Dendritic cell treated with granulocyte-macrophage colony-stimulating factor and Interleukin-4, amounts not matched to agents 40 ng/mL and 50 ng/mL, for 4 days (primary cell): ENCODE data around the gene SARS1.

ENCODE experiments used
- H3K27ac Mint-ChIP-seq: one replicate; pipeline ENCODE4 v1.8.0; 2022; ENCODE audit warnings: mild to moderate bottlenecking, mixed read lengths
- H3K27me3 Mint-ChIP-seq: one replicate; pipeline ENCODE4 v1.8.0; 2022; ENCODE audit warnings: mild to moderate bottlenecking, mixed read lengths
- H3K36me3 Mint-ChIP-seq: one replicate; pipeline ENCODE4 v1.8.0; 2022; ENCODE audit warnings: low read depth, mixed read lengths
- H3K4me1 Mint-ChIP-seq: one replicate; pipeline ENCODE4 v1.8.0; 2022; ENCODE audit warnings: low read depth, mixed read lengths
- H3K4me3 Mint-ChIP-seq: one replicate; pipeline ENCODE4 v1.8.0; 2022; ENCODE audit warnings: mild to moderate bottlenecking, moderate library complexity, mixed read lengths
- H3K9me3 Mint-ChIP-seq: one replicate; pipeline ENCODE4 v1.8.0; 2022; ENCODE audit warnings: mixed read lengths
- intact Hi-C: fragments of 100-400 bp; cut with micrococcal nuclease; formaldehyde crosslinking; loops from one replicate; pipeline ENCODE4 v1.15.0; 2022

SARS1 gene

DNA sequence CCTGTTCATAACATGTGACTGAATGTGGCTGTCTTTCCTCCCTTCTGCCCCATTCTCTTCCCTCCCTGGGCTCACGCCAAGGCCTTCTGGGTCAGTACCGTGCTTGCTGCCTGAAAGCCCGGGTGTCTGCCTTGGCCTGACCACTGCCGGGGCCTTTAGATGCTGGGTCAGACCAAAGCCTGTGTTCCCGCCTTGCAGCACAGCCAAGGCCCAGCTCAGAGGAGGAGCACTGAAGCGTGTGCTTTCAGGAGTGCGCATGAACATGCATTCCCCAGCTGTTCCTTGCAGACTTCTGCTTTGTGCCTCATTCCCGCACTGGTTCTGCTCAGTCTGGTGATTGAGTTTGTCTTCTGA lies 27.0 kb upstream of the SARS1 start:
- H3K27me3 Mint-ChIP-seq, result peaks cover 11% of the 10 kb centered on the region
- no peaks in the 10 kb centered on the region for H3K9me3 Mint-ChIP-seq
- H3K36me3 Mint-ChIP-seq, result no peaks in the 10 kb centered on the region
- H3K4me3 Mint-ChIP-seq, result no peak overlapping the region
- intact Hi-C loops, result no loop called here
- H3K4me1 Mint-ChIP-seq, result peaks cover 51% of the 10 kb centered on the region
- peak overlapping the region; percentile 61 for H3K27ac Mint-ChIP-seq

DNA sequence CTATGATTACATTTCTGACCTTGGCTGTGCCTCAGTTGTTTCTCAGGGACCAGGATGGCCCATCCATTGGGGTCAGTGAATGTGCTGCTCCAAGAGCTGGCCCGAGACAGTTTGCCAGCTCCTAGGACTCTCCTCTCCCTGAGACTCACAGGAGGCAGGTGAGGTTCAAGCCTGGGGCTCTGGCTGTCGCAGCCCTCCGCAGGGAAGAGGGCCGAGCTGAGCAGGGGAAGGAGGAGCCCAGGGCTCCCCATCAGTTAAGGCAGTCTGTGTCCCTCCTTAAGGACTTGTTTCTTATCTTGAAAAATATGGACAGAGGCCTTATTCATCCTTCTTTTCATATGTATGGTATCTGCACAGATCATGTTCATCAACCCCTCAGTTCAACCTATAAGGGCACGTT lies 26.6 kb upstream of the SARS1 start:
- Mint-ChIP-seq H3K27ac (peak overlapping the region; percentile 61), H3K27me3 (peaks cover 11% of the 10 kb centered on the region), H3K4me1 (peaks cover 51% of the 10 kb centered on the region), H3K4me3 (no peak overlapping the region), H3K9me3 (no peaks in the 10 kb centered on the region), H3K36me3 (no peaks in the 10 kb centered on the region)
- intact Hi-C loops, result no loop called here

DNA sequence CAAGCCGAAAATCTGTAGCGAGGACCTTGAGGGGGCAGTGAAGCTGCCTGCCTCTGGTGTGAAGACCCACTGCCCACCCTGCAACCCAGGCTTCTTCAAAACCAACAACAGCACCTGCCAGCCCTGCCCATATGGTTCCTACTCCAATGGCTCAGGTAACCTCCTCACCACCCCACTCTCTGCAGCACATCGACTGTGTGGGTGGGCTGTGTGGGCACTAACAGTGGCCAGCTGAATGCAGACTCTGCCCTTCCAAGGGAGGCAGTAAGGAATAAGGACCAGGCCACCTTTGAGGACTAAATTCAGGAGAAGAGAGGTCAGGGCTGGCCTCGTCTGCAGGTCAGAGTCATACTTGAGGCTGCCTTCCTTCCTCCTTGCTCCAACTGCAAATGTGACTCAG lies 25.5 kb upstream of the SARS1 start:
- H3K27ac Mint-ChIP-seq, result no peak overlapping the region
- intact Hi-C loops, result no loop called here
- no peaks in the 10 kb centered on the region for H3K9me3 Mint-ChIP-seq
- no peaks in the 10 kb centered on the region for H3K36me3 Mint-ChIP-seq
- H3K27me3 Mint-ChIP-seq, result peaks cover 11% of the 10 kb centered on the region
- peaks cover 50% of the 10 kb centered on the region for H3K4me1 Mint-ChIP-seq
- H3K4me3 Mint-ChIP-seq, result no peak overlapping the region

DNA sequence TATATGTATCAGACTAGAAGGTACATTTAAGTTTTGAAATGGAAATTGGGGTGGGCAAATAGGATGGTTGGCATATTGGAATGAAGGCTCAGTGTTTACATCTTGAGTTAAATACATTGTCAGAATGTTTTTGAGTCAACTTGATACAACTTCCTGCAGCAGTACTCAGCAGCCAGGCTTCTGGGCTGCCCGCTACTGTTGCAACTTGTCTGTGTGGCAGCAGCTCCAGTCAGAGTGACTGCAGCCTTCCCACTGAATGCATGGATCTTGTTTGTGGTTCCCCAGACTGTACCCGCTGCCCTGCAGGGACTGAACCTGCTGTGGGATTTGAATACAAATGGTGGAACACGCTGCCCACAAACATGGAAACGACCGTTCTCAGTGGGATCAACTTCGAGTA lies 24.9 kb upstream of the SARS1 start:
- intact Hi-C loops, result no loop called here
- H3K36me3 Mint-ChIP-seq, result no peaks in the 10 kb centered on the region
- no peak overlapping the region for H3K4me3 Mint-ChIP-seq
- peaks cover 11% of the 10 kb centered on the region for H3K27me3 Mint-ChIP-seq
- peaks cover 45% of the 10 kb centered on the region for H3K4me1 Mint-ChIP-seq
- H3K27ac Mint-ChIP-seq, result no peak overlapping the region
- H3K9me3 Mint-ChIP-seq, result no peaks in the 10 kb centered on the region

DNA sequence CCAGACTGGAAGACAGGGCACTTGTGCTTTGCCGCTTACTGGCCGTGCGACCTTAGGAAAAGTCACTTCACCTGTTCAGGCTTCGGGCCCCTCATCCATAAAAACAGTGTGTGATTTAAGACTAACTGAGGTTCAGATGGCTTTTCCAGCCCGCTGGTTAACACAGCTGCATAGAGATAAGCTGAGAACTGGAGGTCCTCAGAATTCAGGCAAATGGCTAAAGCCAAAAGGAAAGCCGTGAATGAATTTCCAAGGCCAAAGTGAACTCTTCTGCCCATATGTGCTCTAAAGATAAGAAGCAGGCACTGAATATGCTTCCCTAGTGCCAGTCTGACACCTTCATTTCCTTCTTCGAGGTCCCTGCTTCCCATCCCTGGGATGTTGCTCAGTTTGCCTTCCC lies 23.5 kb upstream of the SARS1 start:
- Mint-ChIP-seq H3K27me3 (peaks cover 11% of the 10 kb centered on the region), H3K9me3 (no peaks in the 10 kb centered on the region), H3K36me3 (no peaks in the 10 kb centered on the region), H3K27ac (no peak overlapping the region), H3K4me1 (peaks cover 42% of the 10 kb centered on the region), H3K4me3 (no peak overlapping the region)
- intact Hi-C loops, result loop anchor here (5.0 kb wide), 1 partner anchor 78 kb away; the partner anchor contains the start of gene ELAPOR1

DNA sequence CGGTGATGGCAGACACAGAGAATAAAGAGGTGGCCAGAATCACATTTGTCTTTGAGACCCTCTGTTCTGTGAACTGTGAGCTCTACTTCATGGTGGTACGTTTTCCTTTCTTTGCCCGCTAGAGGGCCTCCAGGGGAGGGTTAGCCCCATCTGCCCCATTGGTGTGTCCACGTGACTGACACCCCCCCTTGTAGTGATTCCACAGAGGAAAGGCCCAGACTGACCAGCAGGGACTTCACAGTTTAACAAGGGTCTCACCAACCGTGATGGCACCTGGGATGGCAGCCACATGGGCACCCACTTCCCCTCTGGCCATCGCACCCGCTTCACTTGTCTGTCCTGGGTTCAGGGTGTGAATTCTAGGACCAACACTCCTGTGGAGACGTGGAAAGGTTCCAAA lies 22.3 kb upstream of the SARS1 start:
- H3K4me3 Mint-ChIP-seq, result no peak overlapping the region
- peaks cover 30% of the 10 kb centered on the region for H3K4me1 Mint-ChIP-seq
- intact Hi-C loops, result loop anchor here (5.0 kb wide), 1 partner anchor 79 kb away; the partner anchor contains the start of gene ELAPOR1
- peaks cover 11% of the 10 kb centered on the region for H3K27me3 Mint-ChIP-seq
- H3K27ac Mint-ChIP-seq, result no peak overlapping the region
- no peaks in the 10 kb centered on the region for H3K9me3 Mint-ChIP-seq
- H3K36me3 Mint-ChIP-seq, result no peaks in the 10 kb centered on the region

DNA sequence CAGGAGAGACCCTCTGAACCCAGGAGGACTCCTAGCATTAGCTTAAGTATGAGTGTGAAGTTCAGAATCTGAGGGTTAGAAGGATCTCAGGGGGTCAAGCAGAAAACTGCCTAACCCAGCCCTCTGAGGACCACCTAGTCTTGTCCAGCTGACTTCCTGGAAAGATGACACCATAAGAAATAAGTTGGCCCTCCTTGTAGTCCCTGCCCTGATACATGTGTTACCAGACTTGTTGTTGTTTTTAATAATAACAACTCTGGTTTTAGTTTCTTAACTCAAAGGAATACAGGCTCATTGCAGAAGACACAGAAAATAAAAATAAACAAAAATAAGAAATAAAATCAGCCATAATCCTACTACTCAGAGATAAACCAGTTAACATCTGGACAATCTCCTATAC lies 21.8 kb upstream of the SARS1 start:
- Mint-ChIP-seq H3K9me3 (no peaks in the 10 kb centered on the region), H3K27ac (no peak overlapping the region), H3K4me1 (peaks cover 25% of the 10 kb centered on the region), H3K27me3 (peaks cover 9% of the 10 kb centered on the region), H3K4me3 (no peak overlapping the region), H3K36me3 (no peaks in the 10 kb centered on the region)
- intact Hi-C loops, result loop anchor here (5.0 kb wide), 1 partner anchor 80 kb away; the partner anchor contains the start of gene ELAPOR1

DNA sequence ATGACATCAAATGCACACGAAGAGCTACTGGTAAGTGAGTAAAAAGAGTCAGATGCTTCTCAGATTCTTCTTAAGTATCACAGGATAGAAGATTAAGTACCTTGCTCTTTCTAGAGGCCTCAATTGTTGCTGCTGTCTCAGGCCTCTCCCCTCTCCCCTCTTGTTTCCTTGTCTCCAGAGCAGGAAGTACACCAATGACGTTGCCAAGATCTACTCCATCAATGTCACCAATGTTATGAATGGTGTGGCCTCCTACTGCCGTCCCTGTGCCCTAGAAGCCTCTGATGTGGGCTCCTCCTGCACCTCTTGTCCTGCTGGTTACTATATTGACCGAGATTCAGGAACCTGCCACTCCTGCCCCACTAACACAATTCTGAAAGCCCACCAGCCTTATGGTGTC lies 21.3 kb upstream of the SARS1 start:
- Mint-ChIP-seq H3K27me3 (peaks cover 9% of the 10 kb centered on the region), H3K9me3 (no peaks in the 10 kb centered on the region), H3K4me1 (peaks cover 20% of the 10 kb centered on the region), H3K36me3 (no peaks in the 10 kb centered on the region), H3K4me3 (no peak overlapping the region), H3K27ac (no peak overlapping the region)
- intact Hi-C loops, result loop anchor here (5.0 kb wide), 1 partner anchor 80 kb away; the partner anchor contains the start of gene ELAPOR1

DNA sequence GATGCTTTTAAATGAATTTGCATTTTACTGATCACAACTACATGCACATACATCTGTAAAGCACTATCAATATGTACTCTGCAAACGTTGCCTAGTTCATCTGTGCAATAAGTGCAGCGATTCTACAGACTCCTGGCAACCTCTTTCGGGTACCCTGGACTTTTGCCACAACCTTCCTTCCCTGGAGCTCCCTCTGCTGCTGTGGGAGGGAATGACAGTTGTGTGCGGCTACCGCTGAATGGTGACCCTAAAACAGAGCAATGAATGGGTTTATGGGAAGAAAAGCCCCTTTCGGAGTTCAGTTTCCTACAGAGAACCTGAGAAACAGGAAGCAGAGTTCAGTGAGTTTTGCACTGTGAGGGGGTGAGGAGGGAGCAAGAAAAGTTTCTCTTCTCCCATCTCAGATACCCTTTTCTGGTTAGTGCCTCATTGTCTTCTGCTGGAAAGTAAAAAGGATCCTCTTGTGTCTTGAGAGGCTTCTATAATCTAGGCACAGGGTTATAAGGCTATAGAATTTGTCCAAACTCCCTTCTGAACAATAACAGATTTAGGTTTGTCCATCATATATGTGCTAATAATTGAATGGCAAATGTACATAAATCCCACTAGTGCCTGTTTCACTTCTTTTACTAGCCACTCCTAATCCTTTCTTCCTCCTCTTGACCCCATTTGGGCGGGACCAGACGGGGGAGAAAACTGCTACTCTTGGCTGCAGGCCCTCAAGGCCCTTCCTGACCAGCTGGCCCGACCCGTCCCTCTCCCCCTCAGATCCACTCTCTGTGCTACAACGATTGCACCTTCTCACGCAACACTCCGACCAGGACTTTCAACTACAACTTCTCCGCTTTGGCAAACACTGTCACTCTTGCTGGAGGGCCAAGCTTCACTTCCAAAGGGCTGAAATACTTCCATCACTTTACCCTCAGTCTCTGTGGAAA lies 19.8 kb upstream of the SARS1 start:
- no peaks in the 10 kb centered on the region for H3K9me3 Mint-ChIP-seq
- peaks cover 8% of the 10 kb centered on the region for H3K27me3 Mint-ChIP-seq
- no peak overlapping the region for H3K27ac Mint-ChIP-seq
- H3K4me3 Mint-ChIP-seq, result no peak overlapping the region
- intact Hi-C loops, result loop anchor here (5.0 kb wide), 1 partner anchor 82 kb away; the partner anchor contains the start of gene ELAPOR1
- peaks cover 10% of the 10 kb centered on the region for H3K4me1 Mint-ChIP-seq
- H3K36me3 Mint-ChIP-seq, result no peaks in the 10 kb centered on the region

DNA sequence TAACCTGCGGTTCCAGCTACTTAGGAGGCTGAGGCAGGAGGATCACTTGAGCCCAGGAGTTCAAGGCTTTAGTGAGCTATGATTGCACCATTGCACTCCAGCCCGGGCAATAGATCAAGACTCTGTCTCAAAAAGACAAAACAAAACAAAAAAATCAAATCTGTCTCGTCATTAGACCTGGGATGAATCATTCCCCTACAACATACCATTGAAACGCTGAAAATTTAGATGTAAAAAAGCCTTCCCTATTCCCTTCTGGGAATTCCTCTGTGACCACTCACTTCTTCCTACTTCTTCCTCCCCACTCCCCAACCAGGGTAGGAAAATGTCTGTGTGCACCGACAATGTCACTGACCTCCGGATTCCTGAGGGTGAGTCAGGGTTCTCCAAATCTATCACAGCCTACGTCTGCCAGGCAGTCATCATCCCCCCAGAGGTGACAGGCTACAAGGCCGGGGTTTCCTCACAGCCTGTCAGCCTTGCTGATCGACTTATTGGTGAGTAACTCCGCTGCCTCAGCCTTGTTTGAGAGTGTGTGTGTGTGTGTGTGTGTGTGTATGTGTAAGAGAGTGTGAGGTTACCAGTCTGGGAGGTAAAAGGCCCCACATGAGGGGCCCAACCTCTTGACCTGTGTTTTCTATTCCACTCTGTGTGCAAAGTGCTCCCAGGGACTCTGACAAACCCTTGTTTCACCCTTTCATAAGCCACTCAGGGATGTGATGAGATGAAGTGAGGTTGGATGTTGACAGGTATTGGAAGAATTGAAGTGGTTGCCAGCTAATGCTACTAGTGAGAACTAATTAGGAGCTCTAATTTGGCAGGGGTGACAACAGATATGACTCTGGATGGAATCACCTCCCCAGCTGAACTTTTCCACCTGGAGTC lies 16.3 kb upstream of the SARS1 start:
- H3K27ac Mint-ChIP-seq, result no peak overlapping the region
- H3K36me3 Mint-ChIP-seq, result no peaks in the 10 kb centered on the region
- H3K4me3 Mint-ChIP-seq, result no peak overlapping the region
- intact Hi-C loops, result no loop called here
- H3K4me1 Mint-ChIP-seq, result peaks cover 20% of the 10 kb centered on the region
- H3K27me3 Mint-ChIP-seq, result peaks cover 14% of the 10 kb centered on the region
- no peaks in the 10 kb centered on the region for H3K9me3 Mint-ChIP-seq

DNA sequence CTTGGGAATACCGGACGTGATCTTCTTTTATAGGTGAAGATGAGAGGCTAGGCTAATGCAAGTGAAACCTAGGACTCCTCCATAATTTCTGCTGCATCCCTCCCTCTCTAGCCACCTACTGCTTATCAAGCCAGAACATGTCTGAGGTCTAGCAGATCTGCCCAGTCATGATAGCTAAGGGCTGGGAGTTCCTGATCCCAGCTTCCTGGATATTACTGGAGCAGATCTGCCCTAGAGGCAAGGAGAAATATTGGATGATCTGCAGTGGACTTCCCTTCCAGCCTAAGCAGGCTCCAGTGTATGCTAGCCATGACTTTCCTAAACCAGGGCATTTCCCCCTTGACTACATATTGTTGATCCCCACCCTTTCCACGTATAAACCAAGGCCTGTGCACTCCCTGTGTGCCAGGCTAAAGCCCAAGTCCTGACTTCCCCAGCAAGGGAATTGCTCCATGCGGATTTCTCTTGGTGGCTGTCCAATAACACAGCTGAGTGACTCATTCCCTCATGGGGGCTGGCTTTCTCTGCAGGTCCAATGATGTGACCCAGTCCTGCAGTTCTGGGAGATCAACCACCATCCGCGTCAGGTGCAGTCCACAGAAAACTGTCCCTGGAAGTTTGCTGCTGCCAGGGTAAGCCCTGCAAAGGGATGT lies 15.5 kb upstream of the SARS1 start:
- Mint-ChIP-seq H3K27ac (no peak overlapping the region), H3K4me3 (no peak overlapping the region), H3K36me3 (no peaks in the 10 kb centered on the region), H3K9me3 (no peaks in the 10 kb centered on the region), H3K4me1 (peaks cover 20% of the 10 kb centered on the region), H3K27me3 (peaks cover 14% of the 10 kb centered on the region)
- intact Hi-C loops, result no loop called here

DNA sequence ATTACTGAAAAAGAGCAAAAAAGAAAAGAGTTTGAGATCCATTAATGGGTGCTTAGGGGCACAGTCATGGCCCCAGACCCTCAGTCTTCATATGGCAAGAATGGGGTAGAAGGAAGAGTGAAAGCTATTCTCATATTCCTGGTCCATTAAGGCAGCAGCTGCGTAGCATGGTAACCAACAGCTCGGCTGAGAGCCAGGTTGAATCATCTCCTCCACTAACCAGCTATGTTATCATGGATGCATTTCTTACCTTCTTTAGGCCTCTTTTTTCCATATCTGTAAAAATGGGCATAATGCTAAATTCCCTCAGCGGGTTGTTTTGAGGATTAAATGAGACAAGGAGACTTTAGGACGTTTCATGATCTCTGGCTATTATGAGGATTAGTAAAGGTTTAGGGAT lies 15.0 kb upstream of the SARS1 start:
- no peaks in the 10 kb centered on the region for H3K36me3 Mint-ChIP-seq
- H3K27me3 Mint-ChIP-seq, result peaks cover 14% of the 10 kb centered on the region
- H3K9me3 Mint-ChIP-seq, result no peaks in the 10 kb centered on the region
- H3K4me1 Mint-ChIP-seq, result peaks cover 20% of the 10 kb centered on the region
- H3K4me3 Mint-ChIP-seq, result no peak overlapping the region
- H3K27ac Mint-ChIP-seq, result no peak overlapping the region
- intact Hi-C loops, result no loop called here

DNA sequence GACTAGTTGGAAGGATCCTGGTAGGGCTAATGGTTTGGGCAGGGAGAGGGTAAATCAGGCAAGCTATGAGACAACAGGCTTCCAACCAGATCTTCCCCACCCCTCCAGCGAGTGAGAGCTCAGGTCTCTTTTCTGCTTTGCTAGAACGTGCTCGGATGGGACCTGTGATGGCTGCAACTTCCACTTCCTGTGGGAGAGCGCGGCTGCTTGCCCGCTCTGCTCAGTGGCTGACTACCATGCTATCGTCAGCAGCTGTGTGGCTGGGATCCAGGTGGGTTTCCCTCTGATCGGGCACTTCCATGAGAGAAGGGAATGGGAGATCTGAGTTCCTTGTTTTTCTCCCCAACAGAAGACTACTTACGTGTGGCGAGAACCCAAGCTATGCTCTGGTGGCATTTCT lies 14.0 kb upstream of the SARS1 start:
- H3K36me3 Mint-ChIP-seq, result no peaks in the 10 kb centered on the region
- H3K27ac Mint-ChIP-seq, result no peak overlapping the region
- H3K4me3 Mint-ChIP-seq, result peak overlapping the region; percentile 43
- intact Hi-C loops, result no loop called here
- H3K4me1 Mint-ChIP-seq, result peaks cover 16% of the 10 kb centered on the region
- no peaks in the 10 kb centered on the region for H3K9me3 Mint-ChIP-seq
- H3K27me3 Mint-ChIP-seq, result peaks cover 14% of the 10 kb centered on the region
